ENCODE data around the gene CCDC3.

GRCh38 chr10:12854988-12855387 lies 146.5 kb downstream of the CCDC3 start:
- TF ChIP-seq POLR2A (IDR thresholded peaks at IDR 0.05; ENCODE audit: extremely low read depth, insufficient read length) (no peak), CTCF (IDR thresholded peaks at IDR 0.05; ENCODE audit: low read depth, low read length) (no peak), MAX (IDR thresholded peaks at IDR 0.05; ENCODE audit: low read depth, low read length) (no peak), MYC (IDR thresholded peaks at IDR 0.05; ENCODE audit: low read depth, low read length) (no peak)

Data from NB4 (cell line).